Right lobe of liver (tissue), 4 donors: ENCODE measurements around the gene ONECUT2.

Experiments
- POLR2A ChIP-seq: fragments of 450-650 bp; IDR thresholded peaks from one replicate; pipeline ENCODE4 v1.6.1; 2017; ENCODE audit warnings: antibody characterized with exemption, mild to moderate bottlenecking
- TF ChIP-seq, protein P1 (sequence below), 4 donors: fragments of 200-600 bp in 3 of 4; fragments of 450-650 bp in 1 of 4; IDR thresholded peaks; one replicate each; pipeline versions ENCODE4 v1.5.1 to v1.8.0; 2016 to 2022; ENCODE audit warnings: antibody characterized with exemption in 4 of 4, mild to moderate bottlenecking in 2 of 4
- donor health status: DM: no; HTN: no; CAD: no.
- donor health status: DM: no; HTN: no; CAD: no.
- donor health status: DM: no; HTN: yes; CAD: no.

DNA sequence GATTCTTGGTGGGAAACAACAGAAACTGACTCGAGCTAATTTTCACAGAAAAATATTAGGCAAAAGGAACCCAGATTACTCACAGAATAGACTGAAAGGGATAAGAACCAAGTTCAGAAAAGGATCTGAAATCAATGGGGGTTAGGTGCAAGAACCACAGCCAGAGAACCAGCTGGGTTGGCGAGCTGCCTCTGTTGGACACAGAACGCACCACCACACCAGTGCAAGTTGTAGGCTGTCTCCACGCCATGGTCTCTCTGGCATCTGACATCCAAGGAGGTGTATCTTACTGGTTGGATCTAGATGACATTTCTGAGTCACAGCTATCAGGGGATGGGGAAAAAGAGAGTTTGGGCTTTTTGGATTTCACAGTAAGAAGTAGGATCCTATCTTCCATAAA, 18.6 kb upstream of the ONECUT2 start:
- TF ChIP-seq, protein P1, sequence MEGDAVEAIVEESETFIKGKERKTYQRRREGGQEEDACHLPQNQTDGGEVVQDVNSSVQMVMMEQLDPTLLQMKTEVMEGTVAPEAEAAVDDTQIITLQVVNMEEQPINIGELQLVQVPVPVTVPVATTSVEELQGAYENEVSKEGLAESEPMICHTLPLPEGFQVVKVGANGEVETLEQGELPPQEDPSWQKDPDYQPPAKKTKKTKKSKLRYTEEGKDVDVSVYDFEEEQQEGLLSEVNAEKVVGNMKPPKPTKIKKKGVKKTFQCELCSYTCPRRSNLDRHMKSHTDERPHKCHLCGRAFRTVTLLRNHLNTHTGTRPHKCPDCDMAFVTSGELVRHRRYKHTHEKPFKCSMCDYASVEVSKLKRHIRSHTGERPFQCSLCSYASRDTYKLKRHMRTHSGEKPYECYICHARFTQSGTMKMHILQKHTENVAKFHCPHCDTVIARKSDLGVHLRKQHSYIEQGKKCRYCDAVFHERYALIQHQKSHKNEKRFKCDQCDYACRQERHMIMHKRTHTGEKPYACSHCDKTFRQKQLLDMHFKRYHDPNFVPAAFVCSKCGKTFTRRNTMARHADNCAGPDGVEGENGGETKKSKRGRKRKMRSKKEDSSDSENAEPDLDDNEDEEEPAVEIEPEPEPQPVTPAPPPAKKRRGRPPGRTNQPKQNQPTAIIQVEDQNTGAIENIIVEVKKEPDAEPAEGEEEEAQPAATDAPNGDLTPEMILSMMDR (IDR thresholded peaks at IDR 0.05): no peak
- no peak for TF ChIP-seq POLR2A
